Stimulated activated CD4-positive, alpha-beta T cell treated with anti-CD3 and anti-CD28 coated beads, Interleukin-1b, Interleukin-23, amount 100 ng/mL, for 48 hours (primary cell): ENCODE data around the gene FEN1.

Source experiments
- DNase-seq: peaks from one replicate; pipeline ENCODE4 v3.0.0-alpha.2; 2020

FEN1 gene

DNA sequence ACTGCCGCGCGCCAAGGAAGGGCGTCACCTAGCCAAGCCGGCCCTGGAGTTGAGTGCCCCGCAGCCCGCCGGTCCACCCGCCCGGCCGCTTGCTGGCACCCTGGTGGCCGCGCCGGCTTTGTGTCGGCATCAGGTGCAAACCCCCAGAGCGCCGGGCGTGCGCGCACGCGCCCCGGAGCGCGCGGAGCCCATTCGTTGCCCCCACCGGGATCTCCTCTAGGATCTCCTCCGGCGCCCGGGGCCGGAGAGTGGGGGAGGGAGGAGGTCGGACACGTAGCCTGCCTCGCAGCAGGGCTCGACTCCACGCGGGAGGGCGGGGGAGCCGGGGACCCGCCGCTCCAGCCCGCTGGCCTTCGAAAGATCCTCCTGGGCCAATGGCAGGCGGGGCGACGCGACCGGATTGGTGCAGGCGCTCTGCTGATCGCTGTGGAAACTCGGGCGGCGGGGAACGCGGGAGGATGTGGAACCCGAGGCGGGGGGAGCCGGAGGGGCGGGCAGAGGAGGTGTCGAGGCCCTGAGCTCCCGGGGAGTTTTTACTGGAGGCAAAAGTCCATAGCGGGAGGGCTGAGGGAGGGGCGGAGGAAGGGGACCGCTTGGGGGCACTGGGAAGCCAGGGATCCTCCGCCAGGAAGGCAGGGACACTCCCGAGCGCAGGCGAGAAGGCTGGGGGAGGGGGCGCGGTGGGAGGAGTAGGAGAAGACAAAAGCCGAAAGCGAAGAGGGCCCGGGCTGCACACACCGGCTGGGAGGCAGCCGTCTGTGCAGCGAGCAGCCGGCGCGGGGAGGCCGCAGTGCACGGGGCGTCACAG is 35.1 kb downstream of the FEN1 start, which contains the start of gene FADS2:
FADS2 (plus strand) TSS at position 730 of the 808 bp plus-strand sequence. CDS start 91 bp downstream, outside the sequence.
- DNase-seq: peak; percentile 72

- DNase-seq: no peak
Observed at GRCh38 chr11:61828379-61828628, 35.6 kb downstream of the FEN1 start.

GRCh38 chr11:61828629-61829407 is 36.1 kb downstream of the FEN1 start:
- DNase-seq: peak; percentile 16

GRCh38 chr11:61829806-61830205 is 37.1 kb downstream of the FEN1 start:
- no peak for DNase-seq

DNA sequence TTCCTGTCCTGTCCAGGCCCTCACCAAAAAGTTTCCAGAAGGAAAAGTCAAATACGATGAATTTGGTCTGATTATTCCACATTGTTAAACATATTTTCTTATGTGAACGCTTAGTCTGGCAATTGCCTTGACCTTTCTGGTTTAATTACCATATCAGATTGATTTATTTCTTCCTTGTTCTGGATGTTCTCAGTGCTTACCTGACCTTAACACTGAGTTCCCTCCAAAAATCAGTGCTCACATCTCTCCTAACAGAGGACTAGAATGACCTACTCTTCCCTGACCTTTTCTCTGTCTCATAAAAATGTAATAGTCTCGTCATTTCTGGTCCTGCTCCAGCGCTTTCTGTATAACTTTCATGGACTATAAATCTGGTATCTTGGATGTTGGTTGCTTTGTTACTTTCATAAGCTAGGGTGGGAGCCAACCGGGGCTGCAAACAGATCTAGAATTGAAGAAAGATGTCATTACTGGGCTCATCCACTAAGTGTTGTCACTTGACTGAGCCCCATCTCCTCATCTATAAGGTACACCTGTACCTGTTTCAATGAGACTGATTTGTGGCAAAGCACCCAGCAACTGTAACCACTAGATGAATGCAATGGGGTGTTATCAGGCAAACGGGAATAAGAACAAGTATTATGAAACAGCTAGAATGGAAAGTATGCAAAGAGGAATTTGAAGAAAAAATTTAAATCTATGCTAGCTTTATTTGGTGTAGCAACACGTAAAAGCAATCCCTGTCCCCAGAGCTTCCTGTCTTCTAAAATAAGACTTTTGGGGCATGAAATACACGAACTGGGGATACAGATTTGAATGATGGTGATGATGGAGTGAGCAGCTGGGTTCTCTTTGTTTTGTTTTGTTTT is 37.8 kb downstream of the FEN1 start:
- no peak for DNase-seq

GRCh38 chr11:61832207-61832606 is 39.5 kb downstream of the FEN1 start:
- DNase-seq: no peak

DNA sequence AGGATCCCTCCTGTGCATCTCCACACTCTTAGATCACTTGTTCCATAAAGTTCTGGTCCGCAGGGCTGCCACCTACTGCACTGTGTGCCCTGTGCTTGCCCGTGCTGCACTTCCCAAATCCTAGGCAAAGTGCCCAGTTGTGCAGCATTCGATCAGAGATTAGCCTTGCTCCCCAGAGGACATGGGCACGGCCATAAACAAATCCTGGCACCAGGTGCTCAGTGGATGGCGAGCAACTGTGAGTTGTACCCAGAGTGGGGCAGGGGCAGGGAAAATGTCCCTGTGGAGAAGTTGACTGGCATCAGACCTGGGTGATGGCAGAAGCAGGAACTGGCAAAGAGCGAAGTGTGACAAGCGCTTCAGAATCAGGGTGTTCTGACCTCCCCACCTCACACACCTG is 40.0 kb downstream of the FEN1 start:
- no peak for DNase-seq

DNA sequence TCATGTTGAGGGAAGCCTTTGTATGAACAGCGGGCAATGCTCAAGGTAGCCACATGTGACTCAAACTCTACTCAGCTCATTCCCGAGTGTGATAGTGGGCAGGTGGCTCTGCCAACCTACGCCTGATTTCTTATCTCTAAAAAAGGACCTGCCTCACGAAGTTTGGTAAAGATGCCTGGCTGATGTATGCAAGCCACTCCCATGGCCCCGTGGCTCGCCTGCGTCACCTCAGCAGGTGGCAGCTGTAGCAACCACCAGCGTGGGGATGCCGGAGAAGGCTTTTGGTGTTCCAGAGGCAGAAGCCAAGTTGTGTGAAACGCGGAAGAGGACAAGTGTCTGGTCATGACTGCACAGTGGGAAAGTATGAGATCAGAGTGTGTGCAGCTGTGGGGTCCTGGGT is 40.8 kb downstream of the FEN1 start:
- no peak for DNase-seq

DNA sequence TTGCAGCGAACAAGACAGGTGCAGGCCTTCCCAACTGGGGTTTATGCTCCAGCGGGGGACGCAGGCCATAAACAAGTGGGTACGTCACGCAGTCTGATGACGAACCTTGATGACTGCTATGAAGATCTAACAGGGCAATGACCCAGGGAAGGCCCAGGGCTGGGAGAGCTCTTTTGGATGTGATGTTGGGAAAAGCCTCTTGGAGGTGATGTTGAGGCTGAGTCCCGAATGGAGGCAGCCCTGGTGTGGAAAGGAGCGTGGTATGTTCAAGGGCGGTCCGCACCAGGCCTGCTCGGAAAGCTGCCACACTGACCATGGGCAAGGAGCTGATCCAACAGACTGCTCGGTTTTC is 41.2 kb downstream of the FEN1 start:
- DNase-seq: no peak

- peak; percentile 57 for DNase-seq
Observed at GRCh38 chr11:61834278-61835048, 41.8 kb downstream of the FEN1 start.

DNA sequence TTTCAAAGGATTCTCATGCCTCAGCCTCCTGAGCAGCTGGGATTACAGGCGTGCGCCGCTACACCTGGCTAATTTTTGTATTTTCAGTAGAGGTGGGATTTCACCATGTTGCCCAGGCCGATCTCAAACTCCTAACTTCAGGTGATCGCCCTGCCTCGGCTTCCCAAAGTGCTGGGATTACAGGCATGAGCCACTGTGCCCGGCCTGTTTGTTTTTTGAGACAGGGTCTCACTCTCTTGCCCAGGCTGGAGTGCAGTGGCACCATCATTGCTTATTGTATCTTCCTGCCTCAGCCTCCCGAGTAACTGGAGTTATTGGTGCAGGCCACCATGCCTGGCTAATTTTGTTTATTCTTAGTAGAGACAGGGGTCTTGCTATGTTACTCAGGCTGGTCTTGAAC is 43.5 kb downstream of the FEN1 start:
- no peak for DNase-seq

GRCh38 chr11:61837411-61838005 is 44.8 kb downstream of the FEN1 start:
- DNase-seq: no peak

- DNase-seq: no peak
Observed at GRCh38 chr11:61838501-61838900, 45.8 kb downstream of the FEN1 start.

DNA sequence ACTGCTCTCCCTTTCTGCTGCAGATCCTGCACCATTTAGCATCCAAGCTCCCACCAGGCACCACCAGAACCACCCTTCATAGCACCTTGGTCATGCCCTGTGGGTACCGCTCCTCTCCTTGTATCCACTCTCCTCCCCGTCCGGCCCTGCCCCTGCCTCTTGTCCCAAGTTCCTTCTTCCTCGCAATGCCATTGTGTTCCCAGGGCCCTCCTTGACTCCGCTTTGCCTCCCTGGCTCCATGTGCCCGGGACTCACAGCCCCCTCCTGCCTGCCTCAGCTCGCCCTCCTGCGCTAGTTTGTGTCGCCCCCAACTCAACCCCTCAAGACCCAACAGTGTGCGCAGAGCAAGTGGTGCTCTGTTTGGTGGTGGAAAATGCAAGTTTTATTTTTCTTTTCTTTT is 46.2 kb downstream of the FEN1 start:
- DNase-seq: no peak

DNA sequence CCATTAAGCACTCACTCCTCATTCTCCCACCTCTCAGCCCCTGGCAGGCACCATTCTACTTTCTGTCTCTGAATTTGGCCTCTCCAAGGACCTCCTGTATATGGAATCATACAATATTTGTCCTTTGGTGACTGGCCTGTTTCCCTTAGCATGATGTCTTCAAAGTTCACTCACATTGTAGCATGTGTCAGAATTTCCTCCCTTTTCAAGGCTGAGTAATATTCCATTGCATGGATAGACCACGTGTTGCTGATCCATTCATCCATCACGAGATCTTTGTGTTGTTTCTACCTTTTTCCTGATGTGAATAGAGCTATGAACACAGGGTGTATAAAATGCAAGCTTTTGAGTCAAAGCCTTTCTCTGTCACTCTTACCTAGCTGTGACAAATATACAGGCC is 47.0 kb downstream of the FEN1 start:
- no peak for DNase-seq

DNA sequence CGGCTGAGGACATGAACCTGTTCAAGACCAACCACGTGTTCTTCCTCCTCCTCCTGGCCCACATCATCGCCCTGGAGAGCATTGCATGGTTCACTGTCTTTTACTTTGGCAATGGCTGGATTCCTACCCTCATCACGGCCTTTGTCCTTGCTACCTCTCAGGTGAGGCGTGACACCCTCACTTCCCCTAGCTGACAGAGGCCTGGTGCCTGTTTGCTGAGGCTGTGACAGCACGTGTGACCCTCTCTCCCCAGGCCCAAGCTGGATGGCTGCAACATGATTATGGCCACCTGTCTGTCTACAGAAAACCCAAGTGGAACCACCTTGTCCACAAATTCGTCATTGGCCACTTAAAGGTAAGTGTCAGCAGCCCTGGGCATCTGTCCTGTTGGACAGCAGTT is 47.7 kb downstream of the FEN1 start:
- no peak for DNase-seq

GRCh38 chr11:61841636-61842527 is 49.2 kb downstream of the FEN1 start:
- DNase-seq: no peak

DNA sequence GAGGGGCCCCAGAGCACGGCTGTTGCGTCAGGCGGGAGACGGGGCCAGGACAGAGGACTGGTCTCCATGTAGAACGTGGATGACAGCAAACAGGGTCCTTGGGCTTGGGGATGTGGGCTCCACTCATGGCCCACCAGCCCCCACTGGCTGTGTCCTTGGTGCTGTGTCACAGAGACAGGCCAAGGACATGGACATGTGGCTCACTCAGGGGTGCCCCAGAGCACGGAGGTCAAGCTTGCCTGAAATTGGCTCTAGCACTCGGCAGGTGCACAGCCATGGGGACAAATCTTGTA is 49.8 kb downstream of the FEN1 start:
- DNase-seq: no peak

GRCh38 chr11:61844909-61845565 is 52.3 kb downstream of the FEN1 start:
- DNase-seq: no peak

GRCh38 chr11:61846362-61847020 is 53.8 kb downstream of the FEN1 start:
- DNase-seq: no peak
